ENCODE data around the gene MTUS2. TPM values are rescaled to one million over a fixed set of nuclear protein-coding genes. Genes with fewer than 3 reads are reported as not detected.
"Not testable (repeated sequence)": the region's sequence is repeated elsewhere in the genome, so short reads cannot be mapped to it uniquely, and the experiment has no call there.

MTUS2 gene
- total and polyA plus RNA-seq, 2 donors from 2014 or later, result 0.06 to 0.22 TPM

DNA sequence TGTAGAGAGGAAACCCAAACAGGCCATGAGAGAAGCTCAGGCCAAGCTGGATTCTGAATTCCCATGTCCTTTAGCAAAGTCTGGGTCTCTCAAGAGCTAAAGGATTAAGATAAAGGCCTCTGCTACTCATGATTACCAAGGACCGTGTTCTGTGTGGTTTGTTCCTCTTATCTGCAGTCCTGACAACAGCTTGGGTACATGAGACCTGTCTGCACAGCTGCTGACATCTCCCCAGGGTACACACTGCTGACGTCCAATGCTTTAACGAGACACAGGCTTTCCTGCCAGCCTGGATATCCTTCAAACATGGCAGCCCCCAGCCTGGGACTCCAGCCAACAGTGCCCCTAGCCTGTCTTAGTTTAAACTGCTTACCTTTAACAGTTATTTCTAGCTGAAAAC, 564.3 kb downstream of the MTUS2 start:
- intact Hi-C loops (cut with DNase I), result no loop called here
- Histone ChIP-seq H3K9ac (ENCODE audit: low read length in 3 of 3) (no peak overlapping the region), H3K9me3 (ENCODE audit: control insufficient read depth in 2 of 3, insufficient read depth in 1 of 3, low read length in 3 of 3) (no peaks in the 10 kb centered on the region), H3K36me3 (ENCODE audit: control insufficient read depth in 2 of 3, insufficient read depth in 3 of 3, low read length in 3 of 3) (no peaks in the 10 kb centered on the region), H3K4me3 (ENCODE audit: low read length in 3 of 3) (no peak overlapping the region), H3K27me3 (ENCODE audit: control insufficient read depth, insufficient read depth, low read length) (no peaks in the 10 kb centered on the region), H3K27ac (ENCODE audit: low read depth in 2 of 2, low read length in 2 of 2) (no peak overlapping the region), H3K4me1 (ENCODE audit: control insufficient read depth in 2 of 3, insufficient read depth in 2 of 3, low read depth in 1 of 3, low read length in 3 of 3) (no peaks in the 10 kb centered on the region)
- TF ChIP-seq, protein P1, sequence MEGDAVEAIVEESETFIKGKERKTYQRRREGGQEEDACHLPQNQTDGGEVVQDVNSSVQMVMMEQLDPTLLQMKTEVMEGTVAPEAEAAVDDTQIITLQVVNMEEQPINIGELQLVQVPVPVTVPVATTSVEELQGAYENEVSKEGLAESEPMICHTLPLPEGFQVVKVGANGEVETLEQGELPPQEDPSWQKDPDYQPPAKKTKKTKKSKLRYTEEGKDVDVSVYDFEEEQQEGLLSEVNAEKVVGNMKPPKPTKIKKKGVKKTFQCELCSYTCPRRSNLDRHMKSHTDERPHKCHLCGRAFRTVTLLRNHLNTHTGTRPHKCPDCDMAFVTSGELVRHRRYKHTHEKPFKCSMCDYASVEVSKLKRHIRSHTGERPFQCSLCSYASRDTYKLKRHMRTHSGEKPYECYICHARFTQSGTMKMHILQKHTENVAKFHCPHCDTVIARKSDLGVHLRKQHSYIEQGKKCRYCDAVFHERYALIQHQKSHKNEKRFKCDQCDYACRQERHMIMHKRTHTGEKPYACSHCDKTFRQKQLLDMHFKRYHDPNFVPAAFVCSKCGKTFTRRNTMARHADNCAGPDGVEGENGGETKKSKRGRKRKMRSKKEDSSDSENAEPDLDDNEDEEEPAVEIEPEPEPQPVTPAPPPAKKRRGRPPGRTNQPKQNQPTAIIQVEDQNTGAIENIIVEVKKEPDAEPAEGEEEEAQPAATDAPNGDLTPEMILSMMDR (IDR thresholded peaks at IDR 0.05; ENCODE audit: borderline replicate concordance, extremely low read depth, insufficient read depth), result no peak
- FAIRE-seq (no peak), DNase-seq (no peak)

DNA sequence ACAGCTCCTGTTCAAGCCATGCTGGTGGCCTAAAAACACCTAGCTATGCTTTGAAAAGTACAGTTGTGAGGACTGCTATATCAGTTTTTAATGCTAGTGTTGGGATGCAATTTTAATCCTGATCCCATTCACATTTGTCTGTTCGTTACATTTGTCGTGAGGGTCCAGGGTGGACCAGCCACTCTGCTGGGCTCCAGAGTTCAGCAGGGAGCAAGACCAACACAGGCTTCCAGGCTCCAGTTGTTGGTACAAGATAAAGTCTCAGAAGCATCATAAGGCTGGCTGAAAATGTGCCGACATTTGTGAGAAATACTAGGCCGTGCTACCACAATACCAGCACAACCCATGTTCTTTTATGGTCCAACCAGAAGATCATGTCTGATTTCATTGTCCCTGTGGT, 564.7 kb downstream of the MTUS2 start:
- FAIRE-seq, result no peak
- no peaks in the 10 kb centered on the region for H3K36me3 ChIP-seq (ENCODE audit: control insufficient read depth in 2 of 3, insufficient read depth in 3 of 3, low read length in 3 of 3)
- H3K9ac ChIP-seq (ENCODE audit: low read length in 3 of 3), result no peak overlapping the region
- no peak for DNase-seq
- intact Hi-C loops (cut with DNase I), result no loop called here
- H3K27me3 ChIP-seq (ENCODE audit: control insufficient read depth, insufficient read depth, low read length), result no peaks in the 10 kb centered on the region
- TF ChIP-seq, protein P1 (IDR thresholded peaks at IDR 0.05; ENCODE audit: borderline replicate concordance, extremely low read depth, insufficient read depth), result no peak
- no peak overlapping the region for H3K4me3 ChIP-seq (ENCODE audit: low read length in 3 of 3)
- no peaks in the 10 kb centered on the region for H3K4me1 ChIP-seq (ENCODE audit: control insufficient read depth in 2 of 3, insufficient read depth in 2 of 3, low read depth in 1 of 3, low read length in 3 of 3)
- no peak overlapping the region for H3K27ac ChIP-seq (ENCODE audit: low read depth in 2 of 2, low read length in 2 of 2)
- no peaks in the 10 kb centered on the region for H3K9me3 ChIP-seq (ENCODE audit: control insufficient read depth in 2 of 3, insufficient read depth in 1 of 3, low read length in 3 of 3)

DNA sequence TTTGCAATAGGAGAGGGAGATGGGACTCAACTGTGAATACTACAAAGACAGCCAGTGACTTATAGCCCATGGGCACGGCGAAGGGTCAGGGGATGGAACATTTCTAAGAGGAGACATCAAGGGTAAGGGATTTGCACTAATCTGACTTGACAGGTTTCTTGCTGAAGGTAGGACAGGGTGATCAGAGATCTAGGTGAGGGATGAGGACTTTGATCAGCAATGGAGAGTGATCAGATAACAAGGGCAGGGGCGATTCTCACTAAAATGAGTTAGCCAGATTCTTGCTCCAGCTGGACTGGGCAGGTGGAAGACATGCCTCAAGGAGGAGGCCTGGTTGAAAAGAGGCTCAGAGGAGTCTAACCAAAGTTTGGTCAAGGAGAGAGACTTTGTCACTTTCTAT, 566.1 kb downstream of the MTUS2 start:
- H3K27me3 ChIP-seq (ENCODE audit: control insufficient read depth, insufficient read depth, low read length), result no peaks in the 10 kb centered on the region
- intact Hi-C loops (cut with DNase I), result no loop called here
- no peaks in the 10 kb centered on the region for H3K4me1 ChIP-seq (ENCODE audit: control insufficient read depth in 2 of 3, insufficient read depth in 2 of 3, low read depth in 1 of 3, low read length in 3 of 3)
- no peak overlapping the region for H3K4me3 ChIP-seq (ENCODE audit: low read length in 3 of 3)
- no peaks in the 10 kb centered on the region for H3K36me3 ChIP-seq (ENCODE audit: control insufficient read depth in 2 of 3, insufficient read depth in 3 of 3, low read length in 3 of 3)
- H3K9ac ChIP-seq (ENCODE audit: low read length in 3 of 3), result no peak overlapping the region
- H3K27ac ChIP-seq (ENCODE audit: low read depth in 2 of 2, low read length in 2 of 2), result no peak overlapping the region
- H3K9me3 ChIP-seq (ENCODE audit: control insufficient read depth in 2 of 3, insufficient read depth in 1 of 3, low read length in 3 of 3), result no peaks in the 10 kb centered on the region
- DNase-seq (no peak), FAIRE-seq (no peak)
- TF ChIP-seq, protein P1 (IDR thresholded peaks at IDR 0.05; ENCODE audit: borderline replicate concordance, extremely low read depth, insufficient read depth), result no peak

DNA sequence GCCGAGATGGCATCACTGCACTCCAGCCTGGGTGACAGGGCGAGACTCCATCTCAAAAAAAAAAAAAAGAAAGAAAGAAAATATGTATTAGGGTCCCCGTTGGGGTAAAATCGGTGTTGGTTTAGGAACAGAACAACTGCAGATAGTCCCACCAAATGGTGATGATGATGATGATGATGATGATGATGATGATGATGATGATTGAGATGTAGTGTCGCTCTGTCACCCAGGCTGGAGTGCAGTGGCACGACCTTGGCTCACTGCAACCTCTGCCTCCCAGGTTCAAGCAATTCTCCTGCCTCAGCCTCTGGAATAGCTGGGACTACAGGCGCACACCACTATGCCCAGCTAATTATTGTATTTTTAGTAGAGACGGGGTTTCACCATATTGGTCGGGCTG, 570.5 kb downstream of the MTUS2 start:
- H3K4me3 ChIP-seq (ENCODE audit: low read length in 3 of 3); H3K4me1 ChIP-seq (ENCODE audit: control insufficient read depth in 2 of 3, insufficient read depth in 2 of 3, low read depth in 1 of 3, low read length in 3 of 3); FAIRE-seq; H3K27me3 ChIP-seq (ENCODE audit: control insufficient read depth, insufficient read depth, low read length); DNase-seq; intact Hi-C loops (cut with DNase I); H3K36me3 ChIP-seq (ENCODE audit: control insufficient read depth in 2 of 3, insufficient read depth in 3 of 3, low read length in 3 of 3); H3K27ac ChIP-seq (ENCODE audit: low read depth in 2 of 2, low read length in 2 of 2); H3K9ac ChIP-seq (ENCODE audit: low read length in 3 of 3); H3K9me3 ChIP-seq (ENCODE audit: control insufficient read depth in 2 of 3, insufficient read depth in 1 of 3, low read length in 3 of 3): not testable (repeated sequence)

Measured in kidney (tissue), 14 donors.